Measurements from ENCODE around the gene TPRKB.

DNA sequence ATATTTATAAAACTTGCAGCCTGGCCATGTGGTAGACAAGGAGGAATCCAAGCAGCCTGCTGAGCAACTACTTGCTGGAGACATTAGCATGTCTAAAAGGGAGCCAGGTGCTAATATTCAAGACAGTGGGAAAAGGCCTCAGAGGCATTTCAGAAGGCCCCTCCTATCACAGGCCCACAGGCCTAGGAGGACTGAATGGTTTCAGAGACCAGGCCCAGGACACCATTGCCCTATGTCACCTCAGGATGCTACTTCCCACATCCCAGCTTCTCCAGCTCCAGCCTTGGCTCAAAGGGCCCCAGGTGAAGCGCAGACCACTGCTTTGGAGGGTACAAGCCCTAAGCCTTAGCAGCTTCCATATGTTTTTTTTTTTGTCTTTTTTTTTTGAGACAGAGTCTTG lies 39.0 kb downstream of the TPRKB start:
- TF ChIP-seq, protein P1, sequence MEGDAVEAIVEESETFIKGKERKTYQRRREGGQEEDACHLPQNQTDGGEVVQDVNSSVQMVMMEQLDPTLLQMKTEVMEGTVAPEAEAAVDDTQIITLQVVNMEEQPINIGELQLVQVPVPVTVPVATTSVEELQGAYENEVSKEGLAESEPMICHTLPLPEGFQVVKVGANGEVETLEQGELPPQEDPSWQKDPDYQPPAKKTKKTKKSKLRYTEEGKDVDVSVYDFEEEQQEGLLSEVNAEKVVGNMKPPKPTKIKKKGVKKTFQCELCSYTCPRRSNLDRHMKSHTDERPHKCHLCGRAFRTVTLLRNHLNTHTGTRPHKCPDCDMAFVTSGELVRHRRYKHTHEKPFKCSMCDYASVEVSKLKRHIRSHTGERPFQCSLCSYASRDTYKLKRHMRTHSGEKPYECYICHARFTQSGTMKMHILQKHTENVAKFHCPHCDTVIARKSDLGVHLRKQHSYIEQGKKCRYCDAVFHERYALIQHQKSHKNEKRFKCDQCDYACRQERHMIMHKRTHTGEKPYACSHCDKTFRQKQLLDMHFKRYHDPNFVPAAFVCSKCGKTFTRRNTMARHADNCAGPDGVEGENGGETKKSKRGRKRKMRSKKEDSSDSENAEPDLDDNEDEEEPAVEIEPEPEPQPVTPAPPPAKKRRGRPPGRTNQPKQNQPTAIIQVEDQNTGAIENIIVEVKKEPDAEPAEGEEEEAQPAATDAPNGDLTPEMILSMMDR (IDR thresholded peaks at IDR 0.05), result no peak
- TF ChIP-seq POLR2A (IDR thresholded peaks at IDR 0.05), result no peak

Measured in lower leg skin (tissue), 3 donors.